Measurements from ENCODE around the gene IQGAP3.

The IQGAP3 gene

GRCh38 chr1:156487862-156488261, 84.5 kb downstream of the IQGAP3 start:
- no peak overlapping the region for H3K9ac ChIP-seq (ENCODE audit: low read depth, low read length)
- H3K27me3 ChIP-seq (ENCODE audit: insufficient read depth, low read length), result no peaks in the 10 kb centered on the region
- H3K27ac ChIP-seq (ENCODE audit: low read depth, low read length), result no peak overlapping the region
- H3K4me1 ChIP-seq (ENCODE audit: insufficient read depth, low read length), result peaks cover 29% of the 10 kb centered on the region
- H3K9me3 ChIP-seq (ENCODE audit: insufficient read depth, low read depth, low read length), result no peaks in the 10 kb centered on the region
- H3K36me3 ChIP-seq (ENCODE audit: insufficient read depth, low read length), result no peaks in the 10 kb centered on the region; the same call in 1 of the 2 replicates
- 86% methylated on average over 4 of the region's 4 CpGs for WGBS
- no peak overlapping the region for H3K4me3 ChIP-seq (ENCODE audit: low read length)

- Histone ChIP-seq H3K36me3 (ENCODE audit: insufficient read depth, low read length) (peaks cover 7% of the 10 kb centered on the region), H3K27me3 (ENCODE audit: insufficient read depth, low read length) (no peaks in the 10 kb centered on the region), H3K9me3 (ENCODE audit: insufficient read depth, low read depth, low read length) (no peaks in the 10 kb centered on the region), H3K27ac (ENCODE audit: low read depth, low read length) (no peak overlapping the region), H3K4me3 (ENCODE audit: low read length) (no peak overlapping the region), H3K9ac (ENCODE audit: low read depth, low read length) (no peak overlapping the region), H3K4me1 (ENCODE audit: insufficient read depth, low read length) (peaks cover 27% of the 10 kb centered on the region)
- WGBS, result 82% methylated on average over 7 of the region's 7 CpGs
These were observed 85.7 kb downstream of the IQGAP3 start for GRCh38 chr1:156486421-156487344.

- Histone ChIP-seq H3K27me3 (ENCODE audit: insufficient read depth, low read length) (no peaks in the 10 kb centered on the region), H3K4me3 (ENCODE audit: low read length) (no peak overlapping the region), H3K27ac (ENCODE audit: low read depth, low read length) (no peak overlapping the region), H3K9me3 (ENCODE audit: insufficient read depth, low read depth, low read length) (no peaks in the 10 kb centered on the region), H3K4me1 (ENCODE audit: insufficient read depth, low read length) (peaks cover 27% of the 10 kb centered on the region), H3K36me3 (ENCODE audit: insufficient read depth, low read length) (peaks cover 14% of the 10 kb centered on the region), H3K9ac (ENCODE audit: low read depth, low read length) (no peak overlapping the region)
- WGBS, result 87% methylated on average over 3 of the region's 3 CpGs
These were observed 86.4 kb downstream of the IQGAP3 start for GRCh38 chr1:156485984-156486383.

- no peak overlapping the region for H3K4me3 ChIP-seq (ENCODE audit: low read length)
- no peaks in the 10 kb centered on the region for H3K27me3 ChIP-seq (ENCODE audit: insufficient read depth, low read length)
- H3K9ac ChIP-seq (ENCODE audit: low read depth, low read length), result no peak overlapping the region
- peaks cover 16% of the 10 kb centered on the region for H3K4me1 ChIP-seq (ENCODE audit: insufficient read depth, low read length)
- WGBS, result 96% methylated on average over 6 of the region's 6 CpGs
- H3K27ac ChIP-seq (ENCODE audit: low read depth, low read length), result no peak overlapping the region
- peaks cover 23% of the 10 kb centered on the region for H3K36me3 ChIP-seq (ENCODE audit: insufficient read depth, low read length)
- no peaks in the 10 kb centered on the region for H3K9me3 ChIP-seq (ENCODE audit: insufficient read depth, low read depth, low read length)
These were observed 87.8 kb downstream of the IQGAP3 start for GRCh38 chr1:156484480-156485058.

GRCh38 chr1:156483397-156483796, 89.0 kb downstream of the IQGAP3 start:
- 93% methylated on average over 2 of the region's 2 CpGs for WGBS
- Histone ChIP-seq H3K27ac (ENCODE audit: low read depth, low read length) (no peak overlapping the region), H3K36me3 (ENCODE audit: insufficient read depth, low read length) (peaks cover 33% of the 10 kb centered on the region)

GRCh38 chr1:156482276-156482675, 90.1 kb downstream of the IQGAP3 start:
- Histone ChIP-seq H3K27me3 (ENCODE audit: insufficient read depth, low read length) (no peaks in the 10 kb centered on the region), H3K4me1 (ENCODE audit: insufficient read depth, low read length) (peaks cover 7% of the 10 kb centered on the region), H3K9ac (ENCODE audit: low read depth, low read length) (no peak overlapping the region), H3K4me3 (ENCODE audit: low read length) (no peak overlapping the region), H3K9me3 (ENCODE audit: insufficient read depth, low read depth, low read length) (no peaks in the 10 kb centered on the region), H3K27ac (ENCODE audit: low read depth, low read length) (no peak overlapping the region), H3K36me3 (ENCODE audit: insufficient read depth, low read length) (peaks cover 43% of the 10 kb centered on the region)
- WGBS, result 97% methylated on average over 19 of the region's 19 CpGs

More at GRCh38 chr1:156483397-156483796, 89.0 kb downstream of the IQGAP3 start:
- H3K9me3 ChIP-seq (ENCODE audit: insufficient read depth, low read depth, low read length), result no peaks in the 10 kb centered on the region
- H3K4me3 ChIP-seq (ENCODE audit: low read length), result no peak overlapping the region
- H3K9ac ChIP-seq (ENCODE audit: low read depth, low read length), result no peak overlapping the region
- peaks cover 7% of the 10 kb centered on the region; the same call in 1 of the 2 replicates for H3K4me1 ChIP-seq (ENCODE audit: insufficient read depth, low read length)
- no peaks in the 10 kb centered on the region for H3K27me3 ChIP-seq (ENCODE audit: insufficient read depth, low read length)

GRCh38 chr1:156481527-156481926, 90.8 kb downstream of the IQGAP3 start:
- H3K9ac ChIP-seq (ENCODE audit: low read depth, low read length), result no peak overlapping the region
- peaks cover 11% of the 10 kb centered on the region for H3K4me1 ChIP-seq (ENCODE audit: insufficient read depth, low read length)
- peaks cover 43% of the 10 kb centered on the region for H3K36me3 ChIP-seq (ENCODE audit: insufficient read depth, low read length)
- H3K9me3 ChIP-seq (ENCODE audit: insufficient read depth, low read depth, low read length), result no peaks in the 10 kb centered on the region
- no peaks in the 10 kb centered on the region for H3K27me3 ChIP-seq (ENCODE audit: insufficient read depth, low read length)
- no peak overlapping the region for H3K27ac ChIP-seq (ENCODE audit: low read depth, low read length)
- H3K4me3 ChIP-seq (ENCODE audit: low read length), result no peak overlapping the region
- 94% methylated on average over 5 of the region's 5 CpGs for WGBS

- H3K27me3 ChIP-seq (ENCODE audit: insufficient read depth, low read length), result no peaks in the 10 kb centered on the region
- no peaks in the 10 kb centered on the region for H3K9me3 ChIP-seq (ENCODE audit: insufficient read depth, low read depth, low read length)
- H3K9ac ChIP-seq (ENCODE audit: low read depth, low read length), result no peak overlapping the region
- H3K36me3 ChIP-seq (ENCODE audit: insufficient read depth, low read length), result peaks cover 50% of the 10 kb centered on the region
- WGBS, result 39% methylated on average over 34 of the region's 34 CpGs
- H3K27ac ChIP-seq (ENCODE audit: low read depth, low read length), result no peak overlapping the region
- H3K4me1 ChIP-seq (ENCODE audit: insufficient read depth, low read length), result peaks cover 15% of the 10 kb centered on the region
- H3K4me3 ChIP-seq (ENCODE audit: low read length), result no peak overlapping the region
These were observed 91.8 kb downstream of the IQGAP3 start for GRCh38 chr1:156480411-156481192.

GRCh38 chr1:156480016-156480370, 92.4 kb downstream of the IQGAP3 start:
- Histone ChIP-seq H3K9ac (ENCODE audit: low read depth, low read length) (no peak overlapping the region), H3K27ac (ENCODE audit: low read depth, low read length) (no peak overlapping the region), H3K4me3 (ENCODE audit: low read length) (no peak overlapping the region), H3K9me3 (ENCODE audit: insufficient read depth, low read depth, low read length) (no peaks in the 10 kb centered on the region), H3K4me1 (ENCODE audit: insufficient read depth, low read length) (peaks cover 15% of the 10 kb centered on the region), H3K36me3 (ENCODE audit: insufficient read depth, low read length) (peaks cover 54% of the 10 kb centered on the region), H3K27me3 (ENCODE audit: insufficient read depth, low read length) (no peaks in the 10 kb centered on the region)
- 66% methylated on average over 4 of the region's 4 CpGs for WGBS

GRCh38 chr1:156479093-156480015, 93.0 kb downstream of the IQGAP3 start:
- 95% methylated on average over 14 of the region's 15 CpGs for WGBS
- Histone ChIP-seq H3K4me3 (ENCODE audit: low read length) (no peak overlapping the region), H3K9me3 (ENCODE audit: insufficient read depth, low read depth, low read length) (no peaks in the 10 kb centered on the region), H3K4me1 (ENCODE audit: insufficient read depth, low read length) (peaks cover 15% of the 10 kb centered on the region), H3K27me3 (ENCODE audit: insufficient read depth, low read length) (no peaks in the 10 kb centered on the region), H3K27ac (ENCODE audit: low read depth, low read length) (no peak overlapping the region), H3K36me3 (ENCODE audit: insufficient read depth, low read length) (peaks cover 60% of the 10 kb centered on the region), H3K9ac (ENCODE audit: low read depth, low read length) (no peak overlapping the region)
